MCF 10A (cell line): ENCODE results near the gene RARS2. TPM values are rescaled to one million over a fixed set of nuclear protein-coding genes. Genes with fewer than 3 reads are reported as not detected.

Source experiments
- BruUV-seq: library from RNA; stranded (reverse); fragments of 400-500 nt; replicated peaks from 2 replicates; lab custom pipeline; 2021; lab: Mats Ljungman, UMichigan
- CTCF ChIA-PET: fragments of 300-600 bp; sonication (Branson Sonifier 250); formaldehyde crosslinking; extraction: SDS; loops from one replicate; lab custom pipeline; 2021; ENCODE audit warnings: antibody characterized with exemption, inconsistent platforms; lab: Yijun Ruan, JAX
- POLR2A ChIA-PET: fragments of 300-600, 350-650 bp; sonication (Branson Sonifier 250); formaldehyde crosslinking; extraction: SDS; loops from one replicate; lab custom pipeline; 2020; ENCODE audit warnings: antibody characterized with exemption, inconsistent platforms; lab: Yijun Ruan, JAX
- DNase-seq: peaks from one replicate; pipeline ENCODE4 v3.0.0-alpha.2; 2018; ENCODE audit not compliant: unreplicated experiment
- H3K27ac Mint-ChIP-seq: one replicate; pipeline ENCODE4 v1.8.0; 2022; ENCODE audit warnings: mild to moderate bottlenecking, low read depth, mixed read lengths; ENCODE audit not compliant: unreplicated experiment
- H3K27me3 Mint-ChIP-seq: one replicate; pipeline ENCODE4 v1.8.0; 2022; ENCODE audit warnings: mixed read lengths; ENCODE audit not compliant: insufficient read depth, unreplicated experiment
- H3K36me3 Mint-ChIP-seq: one replicate; pipeline ENCODE4 v1.8.0; 2022; ENCODE audit warnings: mild to moderate bottlenecking, moderate library complexity, mixed read lengths; ENCODE audit not compliant: insufficient read depth, unreplicated experiment
- H3K4me1 Mint-ChIP-seq: one replicate; pipeline ENCODE4 v1.8.0; 2022; ENCODE audit warnings: mixed read lengths; ENCODE audit not compliant: insufficient read depth, unreplicated experiment
- H3K4me3 Mint-ChIP-seq: one replicate; pipeline ENCODE4 v1.8.0; 2022; ENCODE audit warnings: mild to moderate bottlenecking, moderate library complexity, mixed read lengths; ENCODE audit not compliant: unreplicated experiment
- H3K9me3 Mint-ChIP-seq: one replicate; pipeline ENCODE4 v1.8.0; 2022; ENCODE audit warnings: mixed read lengths; ENCODE audit not compliant: unreplicated experiment
- intact Hi-C: fragments of 100-400 bp; cut with micrococcal nuclease; formaldehyde crosslinking; loops from 2 replicates; pipeline ENCODE4 v1.14.1; 2022
- total RNA-seq: library from RNA; stranded (reverse); gene quantifications from 2 replicates; pipeline ENCODE4 v1.2.3, GENCODE V29; 2022
- TF ChIP-seq, protein P1 (sequence below): fragments of 200-600 bp; IDR thresholded peaks from one replicate; pipeline ENCODE4 v1.8.0; 2022; ENCODE audit warnings: antibody characterized with exemption, mild to moderate bottlenecking; ENCODE audit not compliant: unreplicated experiment

Gene RARS2
- total RNA-seq, 1 experiment from 2014 or later = 29.9 TPM

DNA sequence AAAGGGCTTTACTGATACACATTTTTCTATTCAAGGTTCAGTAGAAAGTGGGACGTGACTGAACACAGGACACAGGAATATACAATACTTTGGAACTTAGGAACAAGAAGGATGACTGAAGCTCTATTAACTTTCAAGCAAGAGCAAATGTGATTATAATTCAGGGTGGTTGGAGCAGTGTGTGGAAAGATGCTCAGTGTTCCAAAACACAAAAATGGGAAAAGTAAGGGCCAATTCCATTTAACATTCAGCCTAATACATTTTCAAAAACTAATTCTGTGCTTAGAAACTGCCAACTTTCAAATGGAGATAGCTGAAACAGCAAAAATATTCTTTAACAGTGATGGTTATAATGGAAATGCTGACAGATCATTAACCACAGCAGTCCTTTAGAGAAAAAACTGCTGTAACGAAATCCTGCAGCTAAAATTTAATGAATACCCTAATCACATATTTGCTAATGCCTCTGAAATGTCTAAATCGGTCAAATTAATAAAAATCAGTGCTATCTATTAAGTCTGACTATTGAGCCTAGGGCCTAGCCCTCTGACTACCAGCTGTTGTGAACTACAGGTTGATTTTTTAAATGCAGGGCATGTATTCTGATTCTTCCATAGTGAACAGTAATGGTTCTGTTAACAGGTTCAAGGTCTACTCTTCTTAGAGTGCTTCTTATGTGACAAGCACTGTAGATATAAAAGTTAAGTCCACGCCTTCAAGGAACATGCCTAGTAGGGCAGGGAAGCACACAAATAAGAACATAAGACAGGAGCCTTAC is 45.9 kb downstream of the RARS2 start:
- ChIA-PET POLR2A (interaction anchor here (1.1 kb wide), 1 partner anchor 39 kb away, joined by 3 read pairs; no protein-coding TSS in a partner anchor), CTCF (interaction anchor here (0.9 kb wide), 1 partner anchor 151 kb away, joined by 5 read pairs; no protein-coding TSS in a partner anchor)
- H3K4me1 Mint-ChIP-seq = no peaks in the 10 kb centered on the region
- no peaks in the 10 kb centered on the region for H3K9me3 Mint-ChIP-seq
- BruUV-seq = no TSS peak
- peaks cover 71% of the 10 kb centered on the region for H3K36me3 Mint-ChIP-seq
- TF ChIP-seq, protein P1, sequence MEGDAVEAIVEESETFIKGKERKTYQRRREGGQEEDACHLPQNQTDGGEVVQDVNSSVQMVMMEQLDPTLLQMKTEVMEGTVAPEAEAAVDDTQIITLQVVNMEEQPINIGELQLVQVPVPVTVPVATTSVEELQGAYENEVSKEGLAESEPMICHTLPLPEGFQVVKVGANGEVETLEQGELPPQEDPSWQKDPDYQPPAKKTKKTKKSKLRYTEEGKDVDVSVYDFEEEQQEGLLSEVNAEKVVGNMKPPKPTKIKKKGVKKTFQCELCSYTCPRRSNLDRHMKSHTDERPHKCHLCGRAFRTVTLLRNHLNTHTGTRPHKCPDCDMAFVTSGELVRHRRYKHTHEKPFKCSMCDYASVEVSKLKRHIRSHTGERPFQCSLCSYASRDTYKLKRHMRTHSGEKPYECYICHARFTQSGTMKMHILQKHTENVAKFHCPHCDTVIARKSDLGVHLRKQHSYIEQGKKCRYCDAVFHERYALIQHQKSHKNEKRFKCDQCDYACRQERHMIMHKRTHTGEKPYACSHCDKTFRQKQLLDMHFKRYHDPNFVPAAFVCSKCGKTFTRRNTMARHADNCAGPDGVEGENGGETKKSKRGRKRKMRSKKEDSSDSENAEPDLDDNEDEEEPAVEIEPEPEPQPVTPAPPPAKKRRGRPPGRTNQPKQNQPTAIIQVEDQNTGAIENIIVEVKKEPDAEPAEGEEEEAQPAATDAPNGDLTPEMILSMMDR = no peak
- no peak overlapping the region for H3K4me3 Mint-ChIP-seq
- intact Hi-C loops = no loop called here
- DNase-seq = no peak
- no peaks in the 10 kb centered on the region for H3K27me3 Mint-ChIP-seq
- no peak overlapping the region for H3K27ac Mint-ChIP-seq

GRCh38 chr6:87541744-87542143 is 48.0 kb downstream of the RARS2 start:
- H3K4me1 Mint-ChIP-seq = no peaks in the 10 kb centered on the region
- H3K36me3 Mint-ChIP-seq = peaks cover 72% of the 10 kb centered on the region
- no peak overlapping the region for H3K4me3 Mint-ChIP-seq
- TF ChIP-seq, protein P1 = no peak
- intact Hi-C loops = no loop called here
- ChIA-PET CTCF (interaction anchor here (0.6 to 1.1 kb wide), 2 partner anchors 17 to 163 kb away, joined by 3 to 4 read pairs; no protein-coding TSS in a partner anchor), POLR2A (no interaction called here)
- no peaks in the 10 kb centered on the region for H3K27me3 Mint-ChIP-seq
- no peak for DNase-seq
- BruUV-seq = no TSS peak
- no peak overlapping the region for H3K27ac Mint-ChIP-seq
- H3K9me3 Mint-ChIP-seq = no peaks in the 10 kb centered on the region

- intact Hi-C loops = no loop called here
- no peaks in the 10 kb centered on the region for H3K9me3 Mint-ChIP-seq
- TF ChIP-seq, protein P1 = no peak
- DNase-seq = no peak
- CTCF ChIA-PET = no interaction called here
- peaks cover 65% of the 10 kb centered on the region for H3K36me3 Mint-ChIP-seq
- H3K27ac Mint-ChIP-seq = no peak overlapping the region
- no TSS peak for BruUV-seq
- POLR2A ChIA-PET = no interaction called here
- no peaks in the 10 kb centered on the region for H3K27me3 Mint-ChIP-seq
- no peak overlapping the region for H3K4me3 Mint-ChIP-seq
- H3K4me1 Mint-ChIP-seq = no peaks in the 10 kb centered on the region
These were observed 48.7 kb downstream of the RARS2 start for GRCh38 chr6:87541041-87541440.

GRCh38 chr6:87540539-87540938 is 49.2 kb downstream of the RARS2 start:
- H3K36me3 Mint-ChIP-seq = peaks cover 60% of the 10 kb centered on the region
- no TSS peak for BruUV-seq

More at GRCh38 chr6:87540539-87540938, 49.2 kb downstream of the RARS2 start:
- TF ChIP-seq, protein P1 = no peak
- no peaks in the 10 kb centered on the region for H3K9me3 Mint-ChIP-seq
- CTCF ChIA-PET = interaction anchor here (1.2 kb wide), 1 partner anchor 11 kb away, joined by 3 read pairs; no protein-coding TSS in a partner anchor
- POLR2A ChIA-PET = interaction anchor here (0.8 kb wide), 1 partner anchor 11 kb away, joined by 3 read pairs; no protein-coding TSS in a partner anchor
- no peaks in the 10 kb centered on the region for H3K27me3 Mint-ChIP-seq
- no peak for DNase-seq
- intact Hi-C loops = no loop called here
- H3K4me3 Mint-ChIP-seq = no peak overlapping the region
- no peaks in the 10 kb centered on the region for H3K4me1 Mint-ChIP-seq
- H3K27ac Mint-ChIP-seq = no peak overlapping the region
